HG03108 (cell line): ENCODE results near the gene ZNF581.

Experiments used
- ATAC-seq: cut with Tn5 transposase; IDR thresholded peaks from one replicate; pipeline ENCODE4 v1.9.1; 2021; ENCODE audit warnings: moderate library complexity; ENCODE audit not compliant: unreplicated experiment

The ZNF581 gene

DNA sequence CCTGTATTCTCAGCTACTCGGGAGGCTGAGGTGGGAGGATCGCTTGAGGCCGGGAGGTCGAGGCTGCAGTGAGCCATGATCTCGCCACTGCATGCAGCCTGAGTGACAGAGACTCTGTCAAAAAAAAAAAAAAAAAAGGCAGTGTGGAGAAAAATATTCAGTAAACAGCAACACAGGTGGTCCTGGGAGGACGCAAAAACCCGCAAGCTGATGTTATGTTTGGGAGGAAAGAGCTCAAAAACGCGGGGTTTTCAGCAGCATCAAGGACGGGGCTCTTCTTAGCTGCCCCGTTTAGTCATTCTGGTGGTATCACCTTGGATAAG lies 18.5 kb upstream of the ZNF581 start:
- ATAC-seq, result no peak

DNA sequence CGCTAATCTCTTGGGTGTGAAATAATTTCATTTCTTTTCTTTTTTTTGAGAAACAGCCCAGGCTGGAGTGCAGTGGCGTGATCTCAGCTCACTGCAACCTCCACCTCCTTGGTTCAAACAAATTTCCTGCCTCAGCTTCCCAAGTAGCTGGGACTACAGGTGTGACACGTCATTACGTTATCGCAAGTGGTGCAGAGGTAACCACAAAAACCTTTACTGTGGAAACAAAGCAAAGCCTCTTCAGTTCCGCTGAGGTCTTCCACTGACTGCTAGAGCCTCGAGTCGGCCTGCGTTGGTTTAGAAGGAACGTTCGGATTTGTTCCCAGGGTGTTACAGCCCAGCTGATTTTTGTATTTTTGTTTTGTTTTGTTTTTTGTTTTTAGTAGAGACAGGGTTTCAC lies 17.1 kb upstream of the ZNF581 start:
- no peak for ATAC-seq

DNA sequence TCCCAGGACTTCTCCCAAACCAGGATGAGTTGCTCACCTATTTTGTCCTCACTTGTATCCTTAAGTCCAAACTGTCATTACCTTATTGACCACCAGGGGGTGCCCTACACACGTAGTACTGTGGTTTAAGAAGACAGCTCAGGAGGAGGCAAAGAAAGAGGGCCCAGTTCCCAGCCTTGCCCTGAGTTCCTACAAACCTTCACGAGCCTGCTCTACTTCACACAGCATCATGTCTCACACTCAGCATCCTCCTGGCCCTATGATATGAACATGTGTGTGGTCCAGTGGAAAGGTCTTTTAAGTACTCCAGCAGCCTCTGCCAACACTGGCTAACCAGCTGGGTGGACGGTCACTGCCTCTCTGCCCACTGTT lies 11.0 kb upstream of the ZNF581 start:
- ATAC-seq, result no peak

- ATAC-seq, result no peak
Measured at GRCh38 chr19:55633861-55634260, 9.6 kb upstream of the ZNF581 start.

- ATAC-seq, result no peak
Measured at GRCh38 chr19:55635334-55635717, 8.1 kb upstream of the ZNF581 start.

- ATAC-seq, result no peak
Measured at GRCh38 chr19:55635856-55636440, 7.5 kb upstream of the ZNF581 start.

GRCh38 chr19:55636723-55637122 lies 6.7 kb upstream of the ZNF581 start:
- ATAC-seq, result no peak

- no peak for ATAC-seq
Measured at GRCh38 chr19:55637534-55637933, 5.9 kb upstream of the ZNF581 start.

DNA sequence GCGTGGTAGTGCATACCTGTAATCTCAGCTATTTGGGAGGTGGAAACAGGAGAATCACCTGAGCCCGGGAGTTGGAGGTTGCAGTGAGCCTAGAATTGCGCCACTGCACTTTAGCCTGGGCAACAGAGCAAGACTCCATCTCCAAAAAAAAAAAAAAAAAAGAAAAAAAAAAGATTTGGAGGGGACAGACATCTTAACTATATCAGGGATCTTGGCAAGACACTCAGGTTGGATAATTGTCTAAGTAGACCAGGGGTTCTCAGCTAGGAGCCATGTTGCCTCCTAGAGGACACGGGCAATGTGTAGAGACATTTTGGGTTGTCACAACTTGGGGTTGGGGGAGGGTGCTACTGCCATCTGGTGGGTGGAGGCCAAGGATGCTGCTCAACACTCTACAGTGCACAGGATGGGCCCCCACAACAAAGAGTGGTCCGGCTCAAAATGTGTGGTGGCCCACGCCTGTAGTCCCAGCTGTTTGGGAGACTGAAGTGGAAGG lies 4.5 kb upstream of the ZNF581 start:
- no peak for ATAC-seq

- ATAC-seq, result no peak
Measured at GRCh38 chr19:55640043-55640576, 3.3 kb upstream of the ZNF581 start.

DNA sequence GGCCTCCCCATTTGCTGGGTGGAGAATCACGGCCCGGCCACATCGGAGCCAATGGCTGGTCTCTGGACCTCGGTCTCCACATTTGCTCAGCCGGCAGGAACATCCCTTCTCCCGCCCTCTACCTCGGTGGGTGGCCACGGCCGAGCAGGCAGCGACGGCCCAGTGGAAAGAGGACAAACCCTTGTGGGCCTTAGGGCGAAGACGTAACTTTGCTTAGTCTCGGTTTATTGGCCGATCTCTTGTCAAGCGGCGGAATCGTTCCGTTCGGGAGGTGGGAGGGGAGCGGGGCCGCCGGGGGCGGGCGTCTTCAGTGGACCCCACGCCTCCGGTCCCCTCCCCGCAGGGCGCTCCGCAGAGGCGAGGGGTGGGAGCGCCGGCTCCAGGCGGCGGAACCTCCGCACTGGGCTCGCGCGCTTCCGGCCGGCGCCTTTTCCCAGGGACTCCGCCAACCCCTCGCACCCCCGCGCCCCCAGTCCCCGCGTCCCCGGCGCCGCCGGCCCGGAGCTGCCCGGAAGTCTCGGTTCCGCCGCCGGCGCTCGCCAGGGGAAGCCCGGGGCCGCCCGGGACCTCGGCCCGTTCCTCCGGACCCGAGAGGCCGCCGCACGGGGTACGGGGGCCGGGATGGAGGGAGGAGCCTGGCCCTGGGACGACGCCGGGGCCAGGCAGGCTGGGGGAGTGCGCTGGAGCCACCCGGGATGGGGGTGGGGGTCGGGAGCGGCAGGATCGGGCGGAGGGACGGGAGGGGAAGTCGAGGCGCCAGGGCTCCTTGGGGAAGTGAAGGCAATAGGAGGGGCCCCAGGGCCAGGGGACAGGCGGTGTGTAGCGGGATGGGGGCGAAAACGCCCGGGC lies 2.6 kb upstream of the ZNF581 start, which contains the start of gene ZNF580:
Gene ZNF580 (plus strand): TSS at position 426 of the 849 bp plus-strand sequence. CDS start 1,507 bp downstream, outside the sequence.
- no peak for ATAC-seq

DNA sequence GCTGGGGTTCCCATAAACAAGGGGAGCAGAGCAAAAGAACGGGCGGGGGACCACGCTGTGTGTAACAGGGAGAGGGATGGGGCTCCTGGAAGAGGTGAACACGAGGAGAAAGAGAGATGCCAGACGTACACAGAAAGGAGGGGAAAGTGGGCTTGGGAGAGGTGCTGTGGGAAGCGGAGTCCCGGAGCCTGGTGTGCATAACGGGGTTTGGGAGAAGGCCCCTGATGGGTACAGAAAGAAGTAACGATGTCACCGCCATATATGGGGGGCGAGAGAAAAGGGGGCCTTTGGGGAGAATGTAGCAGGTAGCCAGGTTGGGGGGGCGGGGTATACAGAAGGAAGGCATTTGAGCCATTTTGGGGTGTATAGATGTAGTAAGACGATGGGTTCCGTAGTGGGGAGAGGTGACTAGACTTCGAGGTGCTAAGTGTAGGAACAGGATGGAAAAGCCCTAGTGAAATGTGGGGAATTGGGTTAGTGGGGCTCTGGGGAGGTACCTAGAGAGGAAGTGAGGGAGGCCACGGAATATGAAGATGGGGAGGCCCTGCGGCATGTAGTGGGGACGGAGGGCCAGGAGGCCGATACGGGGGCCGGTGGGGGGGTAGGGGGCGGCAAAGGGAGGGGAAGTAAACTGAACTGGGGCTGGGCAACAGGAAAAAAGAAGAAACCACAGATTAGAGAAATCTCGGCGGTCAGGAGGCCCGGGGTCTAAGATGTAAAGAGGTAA lies 1.9 kb upstream of the ZNF581 start:
- ATAC-seq, result no peak

GRCh38 chr19:55642153-55643002 lies 1.1 kb upstream of the ZNF581 start:
- peak; percentile 6 for ATAC-seq

GRCh38 chr19:55643887-55644176 lies 383 bp downstream of the ZNF581 start:
- ATAC-seq, result no peak

DNA sequence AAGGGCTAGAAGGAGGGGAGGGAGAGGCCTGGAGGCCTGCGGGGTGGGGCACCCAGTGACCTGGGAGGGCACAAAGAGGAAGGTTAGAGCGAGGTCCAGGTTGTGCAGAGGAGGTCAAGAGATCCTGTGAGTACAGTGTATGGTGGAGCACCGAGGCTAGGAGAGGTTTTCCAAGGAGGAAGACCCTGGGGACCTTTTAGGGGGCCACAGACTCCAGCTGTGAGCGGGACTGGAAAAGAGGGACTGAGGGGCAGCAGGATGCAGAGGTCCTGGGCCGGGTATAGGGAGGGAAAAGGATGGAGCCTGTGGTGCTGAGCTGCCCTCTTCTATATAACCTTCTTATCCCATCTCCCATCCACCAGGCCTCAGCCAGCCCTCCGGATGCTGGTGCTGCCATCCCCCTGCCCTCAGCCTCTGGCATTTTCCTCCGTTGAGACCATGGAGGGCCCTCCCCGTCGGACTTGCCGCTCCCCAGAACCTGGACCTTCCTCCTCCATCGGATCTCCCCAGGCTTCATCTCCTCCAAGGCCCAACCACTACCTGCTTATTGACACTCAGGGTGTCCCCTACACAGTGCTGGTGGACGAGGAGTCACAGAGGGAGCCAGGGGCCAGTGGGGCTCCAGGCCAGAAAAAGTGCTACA lies 863 bp downstream of the ZNF581 start:
- no peak for ATAC-seq

GRCh38 chr19:55644842-55645511 lies 1.5 kb downstream of the ZNF581 start:
- no peak for ATAC-seq

DNA sequence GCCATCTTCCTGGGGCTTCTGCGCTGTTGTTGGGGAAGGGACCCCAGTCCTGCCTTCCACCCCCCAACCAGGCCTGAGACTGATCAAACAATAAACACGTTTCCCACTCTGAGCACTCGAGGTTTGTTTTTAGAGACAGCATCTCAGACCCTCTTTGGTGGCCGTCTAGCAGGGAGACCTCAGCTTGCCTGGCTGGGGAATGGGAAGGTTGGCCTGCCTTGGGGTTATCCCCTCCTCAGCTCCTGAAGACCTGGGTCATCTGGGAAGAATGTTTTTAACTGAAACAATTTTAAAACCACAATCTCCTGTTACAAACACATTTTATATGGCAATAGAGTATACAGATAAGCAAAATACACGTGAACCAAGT lies 2.0 kb downstream of the ZNF581 start:
- no peak for ATAC-seq

DNA sequence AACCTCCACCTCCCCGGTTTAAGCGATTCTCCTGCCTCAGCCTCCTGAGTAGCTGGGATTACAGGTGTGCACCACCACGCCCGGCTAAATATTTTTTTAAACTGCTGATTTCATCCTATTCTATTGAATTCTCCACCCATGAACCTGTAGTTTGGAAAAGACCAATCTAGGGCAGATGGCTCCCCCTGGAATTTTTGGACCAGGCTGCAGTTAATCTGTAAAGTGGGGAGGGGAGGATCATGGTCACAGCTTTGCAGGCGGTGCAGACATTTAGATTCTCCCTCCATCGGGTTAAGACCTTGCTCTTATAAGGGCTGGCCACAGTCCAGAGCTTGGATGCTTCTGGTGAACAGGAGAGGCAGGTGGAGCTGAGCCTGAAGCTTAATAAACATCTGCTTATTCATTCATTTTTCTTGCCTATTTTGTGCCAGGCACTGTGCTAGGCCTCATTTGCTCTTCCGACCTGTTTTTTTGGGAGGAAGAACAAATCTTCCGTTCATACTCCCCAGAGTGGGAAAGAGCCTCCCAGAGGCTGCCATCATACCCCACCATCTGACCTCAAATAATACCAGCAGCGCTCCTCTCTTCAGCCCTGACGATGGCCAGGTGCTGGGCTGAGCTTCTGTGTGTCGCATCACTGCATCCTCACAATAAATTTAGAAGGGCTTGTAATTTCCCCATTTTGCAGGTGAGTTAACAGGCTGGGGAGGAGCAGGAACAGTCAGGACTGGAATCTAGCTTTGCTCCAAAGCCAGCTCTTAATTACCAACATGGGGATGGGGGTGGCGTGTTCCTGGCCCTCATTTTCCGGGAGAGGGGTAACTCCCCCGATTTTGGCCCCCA lies 3.7 kb downstream of the ZNF581 start:
- ATAC-seq, result no peak
